ENCODE data around the gene CES5A.
"Not testable (repeated sequence)": the region's sequence is repeated elsewhere in the genome, so short reads cannot be mapped to it uniquely, and the experiment has no call there.

The CES5A gene

GRCh38 chr16:55876854-55877253, 1.7 kb upstream of the CES5A start:
- no peak for DNase-seq (ENCODE audit: low read depth, low spot score)

DNA sequence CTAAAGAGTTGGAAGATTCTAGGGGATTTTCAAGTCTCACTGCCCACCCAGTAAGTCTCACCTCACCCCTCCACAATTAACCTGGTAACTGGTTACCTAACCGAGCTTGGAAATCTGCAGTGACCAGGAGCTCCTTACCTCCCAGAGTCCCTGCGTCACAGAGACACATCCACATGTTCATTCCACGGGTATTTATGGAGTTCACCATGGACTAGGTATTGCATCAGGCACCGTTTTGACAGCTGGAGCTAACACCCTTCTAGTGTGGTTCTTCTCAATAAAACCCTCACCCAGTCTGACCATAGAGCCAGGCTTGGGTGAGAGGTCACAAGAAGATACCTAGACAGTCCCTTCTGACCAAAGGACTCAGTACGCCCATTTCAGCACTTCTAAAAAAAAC, 2.1 kb downstream of the CES5A start:
- DNase-seq (ENCODE audit: low read depth, low spot score), result no peak

DNA sequence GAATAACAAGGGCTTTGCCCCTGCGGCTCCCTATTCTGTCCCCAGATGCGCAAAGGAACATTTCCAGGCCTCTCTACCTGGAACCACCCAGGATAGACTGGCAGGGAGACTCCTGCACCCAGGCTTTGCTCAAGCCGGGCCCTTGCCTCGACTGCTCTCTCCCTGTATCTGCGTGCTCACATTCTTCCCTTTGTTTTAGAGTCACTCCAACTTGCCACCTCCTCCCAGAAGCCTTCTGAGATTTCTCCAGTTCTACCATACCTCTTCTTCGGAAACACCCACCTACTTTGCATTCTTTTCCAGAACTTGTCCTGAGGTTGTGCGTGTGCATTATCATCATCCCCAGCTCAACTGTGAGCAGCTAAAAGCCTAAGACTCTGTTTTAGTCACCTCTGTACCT, 3.0 kb downstream of the CES5A start:
- DNase-seq (ENCODE audit: low read depth, low spot score), result no peak

GRCh38 chr16:55871411-55872038, 3.6 kb downstream of the CES5A start:
- no peak for DNase-seq (ENCODE audit: low read depth, low spot score)

DNA sequence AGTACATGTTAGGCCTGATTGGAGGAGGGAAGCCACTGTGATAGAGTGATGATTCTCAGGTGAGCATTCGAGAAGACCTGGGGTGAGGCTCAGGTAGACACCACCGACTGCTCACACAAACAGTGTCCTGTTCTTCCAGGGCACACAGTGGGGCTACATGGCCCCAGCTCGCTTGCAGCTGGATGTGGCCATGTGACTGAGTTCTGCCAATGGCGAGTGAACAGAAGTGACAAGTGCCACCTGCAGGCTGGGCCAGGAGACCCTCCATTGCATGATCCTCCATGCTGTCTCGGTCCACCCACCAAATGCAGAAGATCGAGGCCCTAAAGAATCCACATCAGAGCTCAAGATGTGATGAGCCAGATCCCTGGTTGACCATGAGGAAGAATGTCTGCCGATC, 6.2 kb downstream of the CES5A start:
- no peak for DNase-seq (ENCODE audit: low read depth, low spot score)

GRCh38 chr16:55868137-55868536, 7.0 kb downstream of the CES5A start:
- DNase-seq (ENCODE audit: low read depth, low spot score), result no peak

DNA sequence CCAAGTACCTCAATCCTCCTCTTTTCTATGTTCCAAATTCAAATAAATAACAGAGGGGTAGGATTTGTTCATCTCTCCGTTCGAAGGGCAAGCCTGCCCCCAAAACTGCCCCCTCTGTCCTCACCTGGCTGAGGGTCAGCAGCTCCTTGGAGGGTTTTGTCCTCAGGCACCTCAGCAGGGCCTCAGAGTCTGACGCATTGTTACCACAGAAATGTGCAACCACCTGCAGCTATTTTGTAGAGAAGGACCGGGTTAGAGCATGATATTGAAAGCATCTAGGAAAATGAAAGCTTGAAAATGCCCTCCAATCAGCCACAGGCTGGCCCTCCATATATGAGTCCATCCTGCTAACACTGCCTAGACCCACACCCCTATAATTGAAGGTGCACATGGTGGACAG, 13.9 kb downstream of the CES5A start:
- DNase-seq (ENCODE audit: low read depth, low spot score), result no peak

GRCh38 chr16:55857650-55858049, 17.5 kb downstream of the CES5A start:
- not testable (repeated sequence) for DNase-seq (ENCODE audit: low read depth, low spot score)

GRCh38 chr16:55856950-55857349, 18.2 kb downstream of the CES5A start:
- no peak for DNase-seq (ENCODE audit: low read depth, low spot score)

GRCh38 chr16:55853114-55853513, 22.1 kb downstream of the CES5A start:
- no peak for DNase-seq (ENCODE audit: low read depth, low spot score)

DNA sequence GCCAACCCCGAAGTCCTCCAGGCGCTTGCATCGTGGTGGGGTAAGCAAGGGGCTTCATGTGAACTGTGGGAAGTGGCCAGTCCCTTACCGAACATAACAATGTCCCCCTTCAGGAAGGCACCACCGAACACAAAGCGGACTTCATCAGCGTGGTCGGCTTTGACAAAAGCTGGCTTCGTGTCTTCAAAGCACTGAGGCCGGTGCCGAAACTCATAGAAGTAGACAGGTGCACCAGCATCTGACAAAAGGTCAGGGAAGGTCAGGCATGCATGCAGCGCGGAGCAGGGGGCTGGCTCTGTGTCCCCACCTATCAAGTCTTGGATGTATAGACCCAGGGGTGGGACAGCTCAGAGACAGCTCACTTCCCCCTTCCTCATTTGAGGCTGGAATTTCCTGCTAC, 25.6 kb downstream of the CES5A start:
- no peak for DNase-seq (ENCODE audit: low read depth, low spot score)

DNA sequence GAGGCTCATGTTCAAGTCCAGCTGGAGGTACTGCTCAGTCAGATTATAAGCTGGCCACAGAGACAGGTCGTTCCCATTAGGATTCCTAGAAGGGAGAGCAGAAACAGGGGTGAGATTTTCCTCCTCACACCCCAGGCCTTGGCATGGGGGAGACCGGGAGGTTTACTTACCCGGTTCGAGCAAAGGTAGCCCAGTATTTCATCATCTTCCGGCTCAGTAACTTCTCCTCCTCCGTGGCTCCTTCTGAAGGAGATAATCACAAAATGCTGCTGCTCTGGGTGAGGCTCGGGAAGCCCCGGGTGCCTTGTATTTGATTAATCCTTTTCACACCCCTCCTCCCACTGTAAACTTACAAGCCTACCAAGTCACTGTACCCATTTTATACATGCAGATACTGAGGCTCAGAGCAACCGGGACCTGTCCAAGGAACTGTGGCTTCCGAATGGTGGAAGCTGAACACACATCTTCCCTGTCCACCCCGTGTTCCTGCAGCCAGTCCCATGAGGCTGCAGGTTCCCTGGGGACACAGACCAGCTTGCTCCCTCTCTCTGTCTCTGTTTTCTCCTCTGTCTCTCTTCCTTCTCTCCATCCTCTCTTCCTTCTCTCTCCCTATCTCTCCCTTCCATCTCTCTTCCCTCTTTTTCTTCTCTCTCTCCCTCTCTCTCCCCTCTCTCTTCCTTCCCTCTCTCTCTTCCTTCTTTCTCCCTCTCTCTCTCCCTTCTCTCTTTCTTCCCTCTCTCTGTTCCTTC, 28.4 kb downstream of the CES5A start:
- no peak for DNase-seq (ENCODE audit: low read depth, low spot score)

DNA sequence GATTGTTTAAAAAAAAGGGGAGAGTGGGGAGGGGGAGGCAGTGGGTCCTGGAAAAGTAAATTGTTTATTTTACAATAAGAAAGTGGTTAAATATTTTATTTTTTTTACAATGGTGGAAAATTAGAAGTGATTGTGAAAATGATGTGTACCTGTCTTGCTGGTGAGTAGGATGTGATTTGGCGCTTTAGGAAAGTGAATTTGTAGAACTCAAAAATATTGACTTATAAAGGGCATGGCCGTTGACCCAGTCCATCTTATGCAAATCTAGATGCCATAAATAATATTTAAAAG, 32.1 kb downstream of the CES5A start:
- DNase-seq (ENCODE audit: low read depth, low spot score), result no peak

GRCh38 chr16:55842369-55843104, 32.6 kb downstream of the CES5A start:
- peak; percentile 38 for DNase-seq (ENCODE audit: low read depth, low spot score)

DNA sequence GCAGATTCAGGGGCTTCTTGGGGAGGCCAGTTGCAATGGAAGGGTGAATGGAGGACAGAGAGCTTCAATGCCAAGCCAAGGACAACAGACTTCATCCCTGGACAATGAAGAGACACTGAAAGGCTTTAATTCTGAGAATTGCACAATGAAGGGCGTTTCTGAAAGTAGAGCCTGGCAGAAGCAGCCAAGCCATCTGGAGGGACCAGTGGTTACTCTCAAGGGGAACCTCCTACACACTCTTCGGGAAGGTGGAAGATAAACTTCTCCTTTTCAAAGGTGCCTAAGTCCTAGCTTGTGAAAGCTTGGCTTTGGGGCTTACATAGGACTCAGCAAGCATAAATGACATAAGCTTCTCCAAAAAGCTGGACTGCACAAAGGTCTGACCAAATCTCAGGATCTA, 36.1 kb downstream of the CES5A start:
- DNase-seq (ENCODE audit: low read depth, low spot score), result no peak

- DNase-seq (ENCODE audit: low read depth, low spot score), result no peak
Observed at GRCh38 chr16:55836158-55836611, 39.0 kb downstream of the CES5A start.

GRCh38 chr16:55835581-55835980, 39.6 kb downstream of the CES5A start:
- DNase-seq (ENCODE audit: low read depth, low spot score), result no peak

GRCh38 chr16:55835173-55835572, 40.0 kb downstream of the CES5A start:
- not testable (repeated sequence) for DNase-seq (ENCODE audit: low read depth, low spot score)

DNA sequence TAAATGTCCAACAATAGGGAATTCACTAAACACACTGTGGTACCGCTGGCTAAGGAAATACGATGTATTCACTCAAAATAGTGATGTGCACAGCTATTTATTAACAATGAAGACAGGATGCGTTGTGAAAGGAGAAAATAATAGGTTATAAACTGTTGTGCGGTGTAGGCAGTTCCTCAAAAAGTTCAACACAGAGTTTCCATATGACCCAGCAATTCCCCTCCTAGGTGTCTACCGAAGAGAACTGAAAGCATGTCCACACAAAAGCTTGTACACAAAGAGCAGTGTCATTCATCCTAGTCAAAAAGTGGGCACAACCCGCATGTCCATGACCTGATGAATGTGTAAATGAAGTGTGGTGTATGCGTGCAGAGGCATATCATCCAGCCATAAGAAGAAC, 41.1 kb downstream of the CES5A start:
- no peak for DNase-seq (ENCODE audit: low read depth, low spot score)

GRCh38 chr16:55832773-55833691, 42.1 kb downstream of the CES5A start, which contains the start of gene CES1:
Gene CES1, minus strand, starts transcription at chr16:55833096. Its CDS starts 41 bp downstream, at chr16:55833055.
- DNase-seq (ENCODE audit: low read depth, low spot score), result peak; percentile 91

DNA sequence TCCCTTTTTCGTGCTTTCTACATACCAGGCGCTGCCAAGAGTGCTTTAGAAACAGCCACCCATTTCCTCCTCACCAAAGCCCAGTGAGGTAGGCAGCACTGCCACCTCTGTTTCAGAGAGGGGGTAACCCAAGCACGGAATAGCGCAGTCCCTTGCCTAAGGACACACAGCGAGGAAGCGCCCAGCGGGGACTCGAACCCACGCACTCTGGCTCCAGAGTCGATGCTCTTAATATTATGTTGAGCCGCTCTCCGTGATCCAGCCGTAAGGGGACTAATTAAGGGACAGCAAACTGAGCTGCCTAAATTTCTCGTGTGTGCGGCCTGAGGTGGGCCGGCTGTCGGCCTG, 42.8 kb downstream of the CES5A start:
- DNase-seq (ENCODE audit: low read depth, low spot score), result no peak

All from ELF-1 (cell line).